Astrocyte of the cerebellum (primary cell): ENCODE measurements around the gene MAML3.

ENCODE experiments used
- DNase-seq: peaks from one replicate; pipeline ENCODE4 v3.0.0-alpha.2; 2011; ENCODE audit warnings: low read depth
- H3K4me3 ChIP-seq: 2 replicates; pipeline ENCODE4 v1.5.1; 2011; ENCODE audit warnings: mild to moderate bottlenecking, low read depth, low read length, moderate library complexity
- CTCF ChIP-seq: IDR thresholded peaks from 2 replicates; pipeline ENCODE4 v1.5.1; 2012; ENCODE audit warnings: low read length, low read depth, moderate library complexity, mild to moderate bottlenecking; ENCODE audit errors: missing control alignments
- in situ Hi-C: cut with HindIII; loops from 2 replicates; pipeline ENCODE4 v1.10.0; 2017; ENCODE audit warnings: low sequenced_read_pairs

Gene MAML3

GRCh38 chr4:139776235-139776634 lies 377.7 kb downstream of the MAML3 start:
- TF ChIP-seq CTCF, result no peak
- H3K4me3 ChIP-seq, result no peak overlapping the region
- DNase-seq, result no peak
- in situ Hi-C loops, result no loop called here

- in situ Hi-C loops, result no loop called here
- no peak overlapping the region for H3K4me3 ChIP-seq
- TF ChIP-seq CTCF, result no peak
- DNase-seq, result no peak
Measured at GRCh38 chr4:139774759-139775487, 379.1 kb downstream of the MAML3 start.

GRCh38 chr4:139773560-139774318 lies 380.2 kb downstream of the MAML3 start:
- no peak for DNase-seq
- in situ Hi-C loops, result no loop called here
- no peak overlapping the region for H3K4me3 ChIP-seq
- TF ChIP-seq CTCF, result no peak

GRCh38 chr4:139770361-139770760 lies 383.6 kb downstream of the MAML3 start:
- in situ Hi-C loops, result no loop called here
- TF ChIP-seq CTCF, result no peak
- H3K4me3 ChIP-seq, result no peak overlapping the region
- no peak for DNase-seq

- in situ Hi-C loops, result no loop called here
- no peak for TF ChIP-seq CTCF
- DNase-seq, result no peak
- H3K4me3 ChIP-seq, result no peak overlapping the region
Measured at GRCh38 chr4:139769364-139769763, 384.6 kb downstream of the MAML3 start.

- DNase-seq, result no peak
- no peak overlapping the region for H3K4me3 ChIP-seq
- TF ChIP-seq CTCF, result no peak
- in situ Hi-C loops, result no loop called here
Measured at GRCh38 chr4:139768896-139769295, 385.1 kb downstream of the MAML3 start.
